ENCODE data around the gene GCSAML. TPM values are rescaled to one million over a fixed set of nuclear protein-coding genes. Genes with fewer than 3 reads are reported as not detected.

The GCSAML gene
- not detected for total RNA-seq

GRCh38 chr1:247548769-247549182 lies at the start of gene GCSAML:
Gene GCSAML (plus strand): TSS chr1:247549134. CDS start chr1:247549192, 58 bp downstream.

GRCh38 chr1:247536340-247536739 lies 12.6 kb upstream of the GCSAML start, which contains the start of gene OR2C3:
Gene OR2C3 (minus strand): TSS chr1:247536440. CDS start chr1:247532511, 3,929 bp downstream.

GRCh38 chr1:247588060-247588459 lies 39.1 kb downstream of the GCSAML start, which contains the start of gene OR2G2:
Gene OR2G2 (plus strand): TSS chr1:247588360. CDS start chr1:247588360, 0 bp downstream.

GRCh38 chr1:247605286-247605685 lies 56.4 kb downstream of the GCSAML start, which contains the start of gene OR2G3:
Gene OR2G3 (plus strand): TSS chr1:247605586. CDS start chr1:247605586, 0 bp downstream.

Small RNAs within 50 kb of the gene (small RNA-seq; reads per million reads assigned to genes)
- gene RF00026: 0 reads per million in 2 donors

Other genes with a start within 250 kb of the GCSAML start
- gene ZNF496, start 217.3 kb upstream of the GCSAML start, total RNA-seq: 10 to 100 TPM; 12.7 to 13.0 TPM
- gene NLRP3, start 133.0 kb upstream of the GCSAML start, total RNA-seq: under 1 TPM; 0.33 to 0.34 TPM
- not detected for gene OR2B11, start 91.0 kb upstream of the GCSAML start, total RNA-seq
- not detected for gene OR2C3, start 12.7 kb upstream of the GCSAML start, total RNA-seq
- not detected for gene OR2G2, start 39.2 kb downstream of the GCSAML start, total RNA-seq
- gene OR2G3, start 56.5 kb downstream of the GCSAML start, total RNA-seq: not detected
- gene OR13G1, start 130.6 kb downstream of the GCSAML start, total RNA-seq: not detected
- gene OR6F1, start 167.5 kb downstream of the GCSAML start, total RNA-seq: not detected
- gene OR14K1, start 189.5 kb downstream of the GCSAML start, total RNA-seq: not detected
- not detected for gene OR14A2, start 199.0 kb downstream of the GCSAML start, total RNA-seq
- gene OR1C1, start 211.4 kb downstream of the GCSAML start, total RNA-seq: not detected

All from melanocyte of skin (primary cell).